Measurements from ENCODE around the gene PNRC2. TPM values are rescaled to one million over a fixed set of nuclear protein-coding genes. Genes with fewer than 3 reads are reported as not detected.
A peak's percentile ranks its signal among the peaks of the same experiment; 100 is the strongest.

The PNRC2 gene
- total RNA-seq, 1 experiment from 2014 or later, result 166 TPM

- Mint-ChIP-seq H3K4me3 (peak overlapping the region; percentile 3), H3K27me3 (ENCODE audit: low read depth) (no peaks in the 10 kb centered on the region), H3K9me3 (peaks cover 4% of the 10 kb centered on the region; the same call in 1 of the 2 replicates), H3K4me1 (peaks cover 29% of the 10 kb centered on the region), H3K27ac (peak overlapping the region; percentile 81), H3K36me3 (no peaks in the 10 kb centered on the region)
- DNase-seq (ENCODE audit: low spot score) (no peak), ATAC-seq (peak; percentile 90)
- ChIA-PET CTCF (interaction anchor here (0.5 to 2.3 kb wide), 10 partner anchors 18 to 584 kb away, joined by 3 to 8 read pairs (median 3); no protein-coding TSS in a partner anchor), POLR2A (interaction anchor here (0.7 kb wide), 2 partner anchors 43 to 206 kb away, joined by 3 read pairs; no protein-coding TSS in a partner anchor)
- TF ChIP-seq TEAD1 (CRISPR knock-in tag; IDR thresholded peaks at IDR 0.05), result peak; percentile 36; the same call in 1 of the 2 replicates
- TF ChIP-seq ZNF263 (CRISPR knock-in tag; IDR thresholded peaks at IDR 0.05; ENCODE audit: low read depth), result no peak
Observed at GRCh38 chr1:24003331-24003972, 43.8 kb downstream of the PNRC2 start.

GRCh38 chr1:24004132-24004531 lies 44.5 kb downstream of the PNRC2 start:
- Mint-ChIP-seq H3K4me1 (peaks cover 23% of the 10 kb centered on the region), H3K9me3 (peaks cover 4% of the 10 kb centered on the region; the same call in 1 of the 2 replicates), H3K27me3 (ENCODE audit: low read depth) (no peaks in the 10 kb centered on the region), H3K36me3 (no peaks in the 10 kb centered on the region), H3K27ac (peak overlapping the region; percentile 81), H3K4me3 (no peak overlapping the region)
- POLR2A ChIA-PET, result interaction anchor here (0.6 to 0.7 kb wide), 3 partner anchors 12 to 146 kb away, joined by 3 to 12 read pairs (median 5); no protein-coding TSS in a partner anchor
- no peak for TF ChIP-seq FOXJ3 (CRISPR knock-in tag; IDR thresholded peaks at IDR 0.05; ENCODE audit: borderline replicate concordance)
- TF ChIP-seq NR2C2 (CRISPR knock-in tag; IDR thresholded peaks at IDR 0.05), result no peak
- TF ChIP-seq ELF4 (CRISPR knock-in tag; IDR thresholded peaks at IDR 0.05; ENCODE audit: low read depth), result no peak
- no peak for TF ChIP-seq USF1 (CRISPR knock-in tag; IDR thresholded peaks at IDR 0.05)
- CTCF ChIA-PET, result interaction anchor here (0.5 to 2.3 kb wide), 9 partner anchors 17 to 583 kb away, joined by 3 to 8 read pairs (median 3); no protein-coding TSS in a partner anchor
- DNase-seq (ENCODE audit: low spot score), result no peak
- no peak for ATAC-seq

- H3K4me1 Mint-ChIP-seq, result peaks cover 28% of the 10 kb centered on the region
- CTCF ChIA-PET, result interaction anchor here (2.3 kb wide), 1 partner anchor 194 kb away, joined by 8 read pairs; no protein-coding TSS in a partner anchor
- POLR2A ChIA-PET, result no interaction called here
- no peaks in the 10 kb centered on the region for H3K27me3 Mint-ChIP-seq (ENCODE audit: low read depth)
- no peak overlapping the region for H3K27ac Mint-ChIP-seq
- H3K4me3 Mint-ChIP-seq, result no peak overlapping the region
- H3K9me3 Mint-ChIP-seq, result peaks cover 4% of the 10 kb centered on the region; the same call in 1 of the 2 replicates
- ATAC-seq, result no peak
- no peaks in the 10 kb centered on the region for H3K36me3 Mint-ChIP-seq
- DNase-seq (ENCODE audit: low spot score), result no peak
- TF ChIP-seq TCF7 (CRISPR knock-in tag; IDR thresholded peaks at IDR 0.05; ENCODE audit: low read depth), result no peak
- TF ChIP-seq E2F5 (CRISPR knock-in tag; IDR thresholded peaks at IDR 0.05), result no peak
- no peak for TF ChIP-seq JAZF1 (CRISPR knock-in tag; IDR thresholded peaks at IDR 0.05)
- no peak for TF ChIP-seq GTF2I (CRISPR knock-in tag; conservative IDR thresholded peaks at IDR 0.05)
- 0 out of 2 replicates have a peak, but pooled peaks have one; percentile 15 for TF ChIP-seq ZNF121 (CRISPR knock-in tag; IDR thresholded peaks at IDR 0.05)
- no peak for TF ChIP-seq GABPB1 (CRISPR knock-in tag; IDR thresholded peaks at IDR 0.05)
- no peak for TF ChIP-seq E2F1 (CRISPR knock-in tag; IDR thresholded peaks at IDR 0.05)
- TF ChIP-seq TP53 (CRISPR knock-in tag; IDR thresholded peaks at IDR 0.05), result no peak
- TF ChIP-seq NFE2L1 (CRISPR knock-in tag; IDR thresholded peaks at IDR 0.05), result no peak
Observed at GRCh38 chr1:24005163-24005562, 45.5 kb downstream of the PNRC2 start.

- ATAC-seq (no peak), DNase-seq (ENCODE audit: low spot score) (no peak)
- Mint-ChIP-seq H3K4me3 (no peak overlapping the region), H3K9me3 (no peaks in the 10 kb centered on the region), H3K27ac (no peak overlapping the region), H3K4me1 (peaks cover 39% of the 10 kb centered on the region), H3K27me3 (ENCODE audit: low read depth) (no peaks in the 10 kb centered on the region), H3K36me3 (no peaks in the 10 kb centered on the region)
- CTCF ChIA-PET, result interaction anchor here (0.6 kb wide), 1 partner anchor 215 kb away, joined by 3 read pairs; no protein-coding TSS in a partner anchor
- POLR2A ChIA-PET, result no interaction called here
- no peak for TF ChIP-seq ELF4 (CRISPR knock-in tag; IDR thresholded peaks at IDR 0.05; ENCODE audit: low read depth)
- TF ChIP-seq OVOL2 (CRISPR knock-in tag; IDR thresholded peaks at IDR 0.05; ENCODE audit: borderline replicate concordance), result no peak
- no peak for TF ChIP-seq ARID4B (CRISPR knock-in tag; IDR thresholded peaks at IDR 0.05; ENCODE audit: borderline replicate concordance)
- TF ChIP-seq ZNF121 (CRISPR knock-in tag; IDR thresholded peaks at IDR 0.05), result no peak
- no peak for TF ChIP-seq ZMAT4 (CRISPR knock-in tag; IDR thresholded peaks at IDR 0.05)
- no peak for TF ChIP-seq USF2 (CRISPR knock-in tag; IDR thresholded peaks at IDR 0.05)
- TF ChIP-seq MXD4 (CRISPR knock-in tag; IDR thresholded peaks at IDR 0.05; ENCODE audit: borderline replicate concordance), result no peak
Observed at GRCh38 chr1:24007079-24007478, 47.5 kb downstream of the PNRC2 start.
